Activated CD4-positive, CD25-positive, alpha-beta regulatory T cell treated with anti-CD3 and anti-CD28 coated beads, Interleukin-2, amount 50 U/mL, for 16 hours (primary cell): ENCODE measurements around the gene LTB.

Source experiments
- DNase-seq: peaks from one replicate; pipeline ENCODE4 v3.0.0-alpha.2; 2020; ENCODE audit warnings: low read depth, low spot score

LTB gene

GRCh38 chr6:31576897-31577578 lies 5.2 kb downstream of the LTB start:
- DNase-seq = no peak

GRCh38 chr6:31575952-31576685 lies 6.1 kb downstream of the LTB start:
- no peak for DNase-seq

- DNase-seq = peak; percentile 68
These were observed 6.8 kb downstream of the LTB start, which contains the start of gene TNF for GRCh38 chr6:31575335-31575901. Gene TNF, plus strand, starts transcription at chr6:31575565. Its CDS starts 177 bp downstream, at chr6:31575742.

- no peak for DNase-seq
These were observed 7.8 kb downstream of the LTB start for GRCh38 chr6:31574106-31575061.

GRCh38 chr6:31573239-31574105 lies 8.8 kb downstream of the LTB start:
- no peak for DNase-seq

- DNase-seq = peak; percentile 52
These were observed 9.9 kb downstream of the LTB start, which contains the start of gene LTA for GRCh38 chr6:31572041-31572911. Gene LTA, plus strand, starts transcription at chr6:31572289. Its CDS starts 454 bp downstream, at chr6:31572743.

GRCh38 chr6:31569861-31570536 lies 12.2 kb downstream of the LTB start:
- DNase-seq = no peak

GRCh38 chr6:31568537-31568961 lies 13.7 kb downstream of the LTB start:
- peak; percentile 61 for DNase-seq

- DNase-seq = no peak
These were observed 14.5 kb downstream of the LTB start for GRCh38 chr6:31567531-31568370.

- DNase-seq = no peak
These were observed 21.5 kb downstream of the LTB start for GRCh38 chr6:31560697-31561058.

GRCh38 chr6:31559958-31560696 lies 22.1 kb downstream of the LTB start:
- no peak for DNase-seq

GRCh38 chr6:31559606-31559957 lies 22.6 kb downstream of the LTB start:
- no peak for DNase-seq

- peak; percentile 47 for DNase-seq
These were observed 23.4 kb downstream of the LTB start for GRCh38 chr6:31558631-31559500.

- no peak for DNase-seq
These were observed 24.0 kb downstream of the LTB start for GRCh38 chr6:31558318-31558625.

GRCh38 chr6:31557443-31558317 lies 24.5 kb downstream of the LTB start:
- DNase-seq = no peak

- no peak for DNase-seq
These were observed 25.9 kb downstream of the LTB start for GRCh38 chr6:31556307-31556706.
